IMR-90 (cell line): ENCODE data around the gene KCNK6.

Experiments
- CTCF ChIP-seq: conservative IDR thresholded peaks from 2 replicates; pipeline ENCODE4 v1.5.1; 2012; ENCODE audit warnings: mild to moderate bottlenecking, low read depth, low read length, improper control_type of control experiment
- POLR2A ChIP-seq: IDR thresholded peaks from 2 replicates; pipeline ENCODE4 v1.6.1; 2012; ENCODE audit warnings: mild to moderate bottlenecking, low read depth, low read length

DNA sequence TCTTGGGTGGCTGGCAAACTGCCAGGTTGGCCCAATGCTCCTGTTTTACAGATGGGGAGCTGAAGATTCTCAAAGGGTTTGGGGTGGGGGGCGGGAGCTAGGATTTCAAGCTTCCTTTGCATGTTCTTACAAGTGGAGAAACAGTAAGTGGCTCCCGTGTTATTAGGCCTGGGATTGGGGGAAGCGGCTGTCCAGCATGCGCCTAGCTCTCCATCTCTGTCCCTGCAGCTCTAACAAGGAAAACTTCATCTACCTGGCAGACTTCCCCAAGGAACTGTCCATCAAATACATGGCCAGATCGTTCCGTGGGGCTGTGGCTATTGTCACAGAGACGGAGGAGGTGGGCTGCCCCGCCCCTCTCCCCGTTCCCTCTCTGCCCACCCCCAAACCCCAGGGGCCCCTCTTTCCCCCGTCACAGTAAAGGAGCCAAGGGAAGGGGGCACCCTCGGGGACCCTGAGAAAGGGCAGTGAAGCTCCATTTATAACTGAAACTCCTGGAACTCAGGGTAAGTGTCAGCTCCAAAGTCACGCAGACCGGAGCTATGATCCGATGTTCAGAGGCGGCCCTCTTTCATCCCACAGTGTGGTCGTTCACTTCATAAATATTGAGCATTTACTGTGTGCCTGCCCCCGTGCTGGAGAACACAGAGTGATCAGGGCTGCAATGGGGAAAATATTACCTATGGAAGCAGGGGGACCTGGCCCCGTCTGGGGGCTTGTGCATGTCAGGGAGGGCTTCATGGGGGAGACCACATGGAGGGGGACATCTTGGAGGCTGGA lies 39.8 kb downstream of the KCNK6 start:
- no peak for TF ChIP-seq CTCF
- no peak for TF ChIP-seq POLR2A
